ENCODE measurements around the gene TANC1. TPM values are rescaled to one million over a fixed set of nuclear protein-coding genes. Genes with fewer than 3 reads are reported as not detected.

The TANC1 gene
- total RNA-seq, 2 experiments from 2014 or later: 0.41 to 0.47 TPM

DNA sequence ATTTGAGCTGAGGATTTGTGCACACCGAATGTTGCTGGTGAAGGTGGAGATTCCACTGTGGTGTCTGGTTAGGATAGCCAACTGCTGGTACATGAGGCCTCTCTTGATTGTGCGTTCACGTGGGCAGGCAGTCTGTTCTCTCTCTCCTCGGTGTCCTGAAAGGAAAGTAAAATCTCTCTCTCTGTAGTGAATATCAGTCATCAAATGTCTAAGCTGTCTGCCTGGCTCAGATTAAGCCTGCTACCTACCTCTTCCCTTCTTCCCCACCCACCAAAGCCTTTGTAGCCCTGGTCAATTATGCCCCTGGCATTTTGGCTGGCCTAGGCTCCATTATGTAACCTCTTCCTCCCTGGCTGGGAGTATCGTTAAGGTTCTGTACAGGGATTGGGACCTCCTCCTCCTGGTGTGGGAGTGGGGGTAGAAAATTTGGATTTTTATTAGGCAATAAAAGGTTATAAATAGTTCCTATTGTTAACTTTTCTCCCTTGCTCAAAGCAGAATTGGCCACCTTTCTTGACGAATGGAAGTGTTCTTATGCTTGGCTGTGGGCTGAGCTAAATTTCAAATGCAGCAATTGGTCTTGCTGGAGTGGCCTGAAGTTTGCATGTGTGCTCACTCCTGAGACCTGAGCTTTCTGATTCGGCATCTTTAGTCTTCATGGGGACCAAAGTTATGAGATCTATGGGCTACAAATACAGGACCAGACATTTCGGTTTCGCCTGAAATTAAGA lies 169.2 kb downstream of the TANC1 start:
- POLR2A ChIA-PET: no interaction called here
- H3K27ac ChIP-seq (ENCODE audit: low read depth in 1 of 2, low read length in 2 of 2): no peak overlapping the region
- DNase-seq (no peak), ATAC-seq (ENCODE audit: poor library complexity) (no peak)
- no peaks in the 10 kb centered on the region for H3K36me3 ChIP-seq (ENCODE audit: insufficient read depth, low read length)
- H3K9me3 Mint-ChIP-seq: no peaks in the 10 kb centered on the region
- no peaks in the 10 kb centered on the region for H3K4me1 Mint-ChIP-seq (ENCODE audit: low read depth)
- intact Hi-C loops (cut with DNase I, micrococcal nuclease): loop anchor here in 1 of 2 experiments (5.0 to 10.0 kb wide), 2 partner anchors 50 to 787 kb away; no protein-coding TSS in a partner anchor
- H3K4me3 Mint-ChIP-seq: no peak overlapping the region
- no peak overlapping the region for H3K4me3 ChIP-seq (ENCODE audit: low read length)
- CTCF ChIA-PET: no interaction called here
- no peaks in the 10 kb centered on the region for H3K27me3 Mint-ChIP-seq
- H3K36me3 Mint-ChIP-seq (ENCODE audit: low read depth): no peaks in the 10 kb centered on the region
- H3K27ac Mint-ChIP-seq: no peak overlapping the region
- H3K4me1 ChIP-seq (ENCODE audit: insufficient read depth, low read length): no peaks in the 10 kb centered on the region
- TF ChIP-seq, protein P1, sequence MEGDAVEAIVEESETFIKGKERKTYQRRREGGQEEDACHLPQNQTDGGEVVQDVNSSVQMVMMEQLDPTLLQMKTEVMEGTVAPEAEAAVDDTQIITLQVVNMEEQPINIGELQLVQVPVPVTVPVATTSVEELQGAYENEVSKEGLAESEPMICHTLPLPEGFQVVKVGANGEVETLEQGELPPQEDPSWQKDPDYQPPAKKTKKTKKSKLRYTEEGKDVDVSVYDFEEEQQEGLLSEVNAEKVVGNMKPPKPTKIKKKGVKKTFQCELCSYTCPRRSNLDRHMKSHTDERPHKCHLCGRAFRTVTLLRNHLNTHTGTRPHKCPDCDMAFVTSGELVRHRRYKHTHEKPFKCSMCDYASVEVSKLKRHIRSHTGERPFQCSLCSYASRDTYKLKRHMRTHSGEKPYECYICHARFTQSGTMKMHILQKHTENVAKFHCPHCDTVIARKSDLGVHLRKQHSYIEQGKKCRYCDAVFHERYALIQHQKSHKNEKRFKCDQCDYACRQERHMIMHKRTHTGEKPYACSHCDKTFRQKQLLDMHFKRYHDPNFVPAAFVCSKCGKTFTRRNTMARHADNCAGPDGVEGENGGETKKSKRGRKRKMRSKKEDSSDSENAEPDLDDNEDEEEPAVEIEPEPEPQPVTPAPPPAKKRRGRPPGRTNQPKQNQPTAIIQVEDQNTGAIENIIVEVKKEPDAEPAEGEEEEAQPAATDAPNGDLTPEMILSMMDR (IDR thresholded peaks at IDR 0.05): no peak
- no peaks in the 10 kb centered on the region for H3K27me3 ChIP-seq (ENCODE audit: control insufficient read depth in 1 of 2, insufficient read depth in 2 of 2, low read length in 2 of 2)
- no peaks in the 10 kb centered on the region for H3K9me3 ChIP-seq (ENCODE audit: control insufficient read depth in 1 of 2, insufficient read depth in 1 of 2, low read length in 2 of 2)

DNA sequence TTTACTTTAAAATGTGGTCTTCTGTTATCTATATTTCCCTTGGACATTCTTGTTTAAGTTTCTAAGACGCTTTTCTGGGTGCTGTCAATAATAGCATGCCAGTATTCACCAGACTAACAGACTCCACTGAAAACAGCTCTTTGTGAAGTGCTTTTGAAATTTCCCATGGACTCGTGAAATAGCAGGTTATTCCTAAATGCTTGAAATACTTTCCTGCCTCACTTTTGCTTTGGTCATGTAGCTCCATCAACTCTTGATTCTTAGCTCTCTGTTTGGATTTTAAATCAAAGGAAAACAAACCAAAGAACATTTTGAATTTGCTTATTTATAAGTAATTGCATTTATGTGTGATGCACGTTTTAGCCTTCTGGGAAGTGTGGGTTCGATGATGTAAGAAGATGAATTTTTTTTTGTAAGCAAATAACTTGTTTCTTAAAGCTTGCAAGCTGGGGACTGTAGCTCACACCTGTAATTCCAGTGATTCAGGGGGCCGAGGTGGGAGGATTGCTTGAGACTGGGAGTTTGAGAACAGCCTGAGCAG lies 170.3 kb downstream of the TANC1 start:
- H3K27me3 Mint-ChIP-seq: no peaks in the 10 kb centered on the region
- Histone ChIP-seq H3K27ac (ENCODE audit: low read depth in 1 of 2, low read length in 2 of 2) (no peak overlapping the region), H3K4me3 (ENCODE audit: low read length) (no peak overlapping the region), H3K27me3 (ENCODE audit: control insufficient read depth in 1 of 2, insufficient read depth in 2 of 2, low read length in 2 of 2) (no peaks in the 10 kb centered on the region), H3K9me3 (ENCODE audit: control insufficient read depth in 1 of 2, insufficient read depth in 1 of 2, low read length in 2 of 2) (no peaks in the 10 kb centered on the region), H3K36me3 (ENCODE audit: insufficient read depth, low read length) (no peaks in the 10 kb centered on the region), H3K4me1 (ENCODE audit: insufficient read depth, low read length) (no peaks in the 10 kb centered on the region)
- intact Hi-C loops (cut with DNase I, micrococcal nuclease): loop anchor here in 1 of 2 experiments (5.0 to 10.0 kb wide), 2 partner anchors 49 to 786 kb away; no protein-coding TSS in a partner anchor
- DNase-seq (no peak), ATAC-seq (ENCODE audit: poor library complexity) (no peak)
- TF ChIP-seq, protein P1 (IDR thresholded peaks at IDR 0.05): no peak
- H3K4me1 Mint-ChIP-seq (ENCODE audit: low read depth): no peaks in the 10 kb centered on the region
- no peak overlapping the region for H3K27ac Mint-ChIP-seq
- CTCF ChIA-PET: interaction anchor here (1.4 kb wide), 1 partner anchor 173 kb away, joined by 3 read pairs; no protein-coding TSS in a partner anchor
- no peak overlapping the region for H3K4me3 Mint-ChIP-seq
- POLR2A ChIA-PET: interaction anchor here (1.7 kb wide), 1 partner anchor 11 kb away, joined by 6 read pairs; no protein-coding TSS in a partner anchor
- no peaks in the 10 kb centered on the region for H3K36me3 Mint-ChIP-seq (ENCODE audit: low read depth)
- no peaks in the 10 kb centered on the region for H3K9me3 Mint-ChIP-seq

DNA sequence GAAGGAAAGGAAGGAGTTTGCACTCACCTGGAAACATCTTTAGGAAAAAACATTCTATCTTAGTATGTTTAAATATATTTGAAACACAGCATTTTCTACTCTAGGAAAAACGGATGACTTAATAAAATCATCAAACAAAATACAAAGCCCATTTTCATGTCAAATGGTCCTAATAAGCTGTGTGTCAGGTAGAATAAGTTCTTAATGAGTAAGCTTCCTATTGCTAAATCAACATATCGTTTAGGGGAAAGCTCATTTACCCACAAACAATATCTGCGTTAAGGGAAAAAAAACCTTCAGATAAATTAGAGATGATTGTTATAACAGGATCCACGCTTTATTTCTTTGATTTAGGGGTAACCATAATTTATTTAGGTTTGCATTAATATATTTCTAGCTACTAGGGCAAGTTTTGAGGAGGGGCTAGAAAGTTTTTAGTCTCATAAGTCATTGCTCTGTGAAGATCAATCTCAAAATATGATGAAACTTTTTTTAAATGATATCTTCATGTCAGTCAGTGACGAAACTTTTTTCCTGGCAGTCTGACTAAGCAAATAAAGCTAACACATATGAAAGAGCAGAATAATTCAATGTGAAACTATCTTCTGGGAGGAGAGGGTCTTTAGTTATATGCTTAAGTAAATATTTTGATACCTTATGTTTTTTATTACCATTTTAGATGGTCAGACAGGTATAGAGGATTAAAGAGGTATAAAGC lies 170.9 kb downstream of the TANC1 start:
- no peaks in the 10 kb centered on the region for H3K36me3 Mint-ChIP-seq (ENCODE audit: low read depth)
- no peaks in the 10 kb centered on the region for H3K9me3 Mint-ChIP-seq
- no peak for ATAC-seq (ENCODE audit: poor library complexity)
- Histone ChIP-seq H3K36me3 (ENCODE audit: insufficient read depth, low read length) (no peaks in the 10 kb centered on the region), H3K4me1 (ENCODE audit: insufficient read depth, low read length) (no peaks in the 10 kb centered on the region), H3K27me3 (ENCODE audit: control insufficient read depth in 1 of 2, insufficient read depth in 2 of 2, low read length in 2 of 2) (no peaks in the 10 kb centered on the region), H3K27ac (ENCODE audit: low read depth in 1 of 2, low read length in 2 of 2) (no peak overlapping the region), H3K4me3 (ENCODE audit: low read length) (no peak overlapping the region), H3K9me3 (ENCODE audit: control insufficient read depth in 1 of 2, insufficient read depth in 1 of 2, low read length in 2 of 2) (no peaks in the 10 kb centered on the region)
- DNase-seq: no peak
- POLR2A ChIA-PET: interaction anchor here (1.2 to 1.7 kb wide), 2 partner anchors 11 to 15 kb away, joined by 3 to 6 read pairs; no protein-coding TSS in a partner anchor
- no peak overlapping the region for H3K4me3 Mint-ChIP-seq
- H3K27me3 Mint-ChIP-seq: no peaks in the 10 kb centered on the region
- TF ChIP-seq, protein P1 (IDR thresholded peaks at IDR 0.05): no peak
- no peaks in the 10 kb centered on the region for H3K4me1 Mint-ChIP-seq (ENCODE audit: low read depth)
- CTCF ChIA-PET: interaction anchor here (1.4 kb wide), 1 partner anchor 173 kb away, joined by 3 read pairs; no protein-coding TSS in a partner anchor
- intact Hi-C loops (cut with DNase I, micrococcal nuclease): loop anchor here in 1 of 2 experiments (5.0 to 10.0 kb wide), 2 partner anchors 48 to 785 kb away; no protein-coding TSS in a partner anchor
- H3K27ac Mint-ChIP-seq: no peak overlapping the region

Measured in CD4-positive, alpha-beta T cell (primary cell).